T1000 (cell line): ENCODE measurements around the gene PTPRN2.
A peak's percentile ranks its signal among the peaks of the same experiment; 100 is the strongest.

Source experiments
- DNase-seq: peaks from one replicate; lab custom pipeline; 2025; ENCODE audit warnings: mixed read lengths; lab: John Stamatoyannopoulos, UW

The PTPRN2 gene

GRCh38 chr7:158602905-158603772, 15.5 kb upstream of the PTPRN2 start:
- no peak for DNase-seq

DNA sequence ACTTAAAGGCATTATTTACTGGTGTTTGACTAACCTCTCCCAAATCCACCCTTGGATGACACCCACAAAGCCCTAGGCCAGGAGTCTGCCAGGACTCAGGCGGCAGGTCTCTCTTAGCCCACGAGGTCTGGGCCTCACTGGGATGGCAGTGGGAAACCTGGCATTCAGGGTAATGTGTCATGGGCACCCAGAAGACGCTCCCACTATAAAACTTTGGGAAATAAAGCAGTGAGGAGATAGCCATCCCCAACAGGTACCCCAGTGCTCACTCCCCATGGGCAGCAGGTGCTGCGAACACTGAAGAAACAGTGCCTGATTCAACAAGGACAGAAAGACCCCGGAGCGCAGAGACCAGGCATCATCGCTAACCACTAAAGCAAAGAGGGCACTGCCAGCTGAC, 14.4 kb upstream of the PTPRN2 start:
- no peak for DNase-seq

DNA sequence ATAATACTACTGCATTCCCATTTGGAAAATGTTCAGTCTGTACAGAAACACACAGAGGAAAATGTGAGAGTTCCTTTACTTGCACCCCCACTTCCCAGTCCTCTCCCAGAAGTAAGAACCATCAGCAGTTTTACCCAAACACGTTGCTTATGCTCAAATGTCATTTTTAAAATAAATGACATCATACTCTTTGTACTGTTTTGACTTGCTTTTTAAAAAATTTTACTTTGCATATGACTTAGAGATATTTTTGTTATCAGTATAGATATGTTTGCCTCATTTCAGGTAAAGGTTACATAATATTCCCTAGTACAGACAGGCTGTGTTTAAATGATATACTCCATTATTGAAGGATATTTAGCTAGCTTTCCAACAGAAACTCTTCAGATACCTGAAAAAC, 13.5 kb upstream of the PTPRN2 start:
- DNase-seq, result no peak

DNA sequence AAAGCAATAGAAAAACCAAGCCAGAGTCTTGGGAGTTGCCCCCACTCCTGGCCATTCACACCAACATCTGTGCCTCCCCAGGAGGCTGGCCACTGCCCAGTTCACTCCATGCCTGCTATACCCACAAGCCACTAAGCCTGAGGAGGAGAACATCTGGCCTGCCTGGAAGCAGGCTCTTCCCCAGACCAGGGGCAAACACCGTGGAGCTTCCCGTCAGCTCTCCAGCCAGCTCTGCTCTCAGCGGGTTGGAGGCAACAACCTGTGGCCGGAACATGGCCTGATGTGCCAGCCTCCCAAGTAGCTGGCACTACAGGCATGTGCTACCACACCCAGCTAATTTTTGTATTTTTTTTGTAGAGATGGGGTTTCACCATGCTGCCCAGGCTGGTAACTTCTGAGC, 9.1 kb upstream of the PTPRN2 start:
- DNase-seq, result no peak

- DNase-seq, result no peak
Observed at GRCh38 chr7:158596309-158596708, 8.7 kb upstream of the PTPRN2 start.

DNA sequence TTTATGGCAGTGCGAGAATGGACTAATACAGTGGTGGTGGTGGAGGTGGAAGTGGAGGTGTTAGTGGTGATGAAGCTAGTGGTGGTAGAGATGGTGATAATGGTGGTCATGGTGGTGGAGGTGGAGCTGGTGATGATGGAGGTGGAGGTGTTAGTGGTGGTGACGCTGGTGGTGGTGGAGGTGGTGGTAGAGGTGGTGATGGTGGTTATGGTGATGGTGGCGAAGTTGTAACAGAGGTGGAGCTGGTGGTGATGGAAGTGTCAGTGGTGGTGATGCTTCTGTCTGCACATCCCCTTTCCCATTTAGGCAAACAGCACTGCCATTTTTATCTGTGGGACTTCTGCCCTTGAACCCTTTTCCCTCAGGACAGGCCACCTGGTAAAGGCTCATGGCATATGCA, 7.4 kb upstream of the PTPRN2 start:
- DNase-seq, result no peak

GRCh38 chr7:158592541-158592940, 4.9 kb upstream of the PTPRN2 start:
- DNase-seq, result no peak

DNA sequence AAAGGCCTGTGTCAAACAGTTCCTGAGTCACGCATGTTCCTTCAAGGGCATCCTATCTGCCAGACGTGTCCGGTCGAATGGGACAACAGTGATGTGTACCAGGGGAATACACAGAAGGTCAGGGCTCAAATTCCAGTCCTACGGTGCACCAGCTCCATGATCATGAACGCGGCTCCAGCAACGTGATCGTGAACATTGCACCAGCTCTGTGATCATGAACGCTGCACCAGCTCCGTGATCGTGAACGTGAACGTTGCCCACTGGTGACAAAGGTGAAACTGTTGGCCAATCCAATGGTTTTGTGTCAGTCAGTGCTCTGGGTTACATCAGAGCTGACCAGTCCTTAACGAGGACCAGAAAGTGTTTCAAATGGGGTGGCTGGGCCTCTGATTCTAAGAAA, 4.3 kb upstream of the PTPRN2 start:
- DNase-seq, result no peak

DNA sequence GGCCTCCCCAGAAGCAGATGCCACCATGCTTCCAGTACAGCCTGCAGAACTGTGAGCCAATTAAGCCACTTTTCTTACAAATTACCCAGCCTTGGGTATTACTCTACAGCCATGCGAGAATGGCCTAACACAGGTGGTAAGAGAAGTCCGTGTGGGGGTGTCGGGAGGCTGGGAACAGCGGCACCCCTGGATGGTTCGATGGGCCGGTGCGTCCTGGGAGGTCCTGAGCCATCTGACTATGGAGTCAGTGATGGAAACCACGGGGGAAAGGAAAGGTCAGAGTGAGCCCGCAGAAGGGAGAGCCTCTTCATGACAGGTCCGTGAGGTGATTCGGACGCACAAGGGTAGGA, 2.5 kb upstream of the PTPRN2 start:
- no peak for DNase-seq

GRCh38 chr7:158589653-158590052, 2.0 kb upstream of the PTPRN2 start:
- DNase-seq, result no peak

- peak; percentile 2 for DNase-seq
Observed at GRCh38 chr7:158588878-158589442, 1.3 kb upstream of the PTPRN2 start.

DNA sequence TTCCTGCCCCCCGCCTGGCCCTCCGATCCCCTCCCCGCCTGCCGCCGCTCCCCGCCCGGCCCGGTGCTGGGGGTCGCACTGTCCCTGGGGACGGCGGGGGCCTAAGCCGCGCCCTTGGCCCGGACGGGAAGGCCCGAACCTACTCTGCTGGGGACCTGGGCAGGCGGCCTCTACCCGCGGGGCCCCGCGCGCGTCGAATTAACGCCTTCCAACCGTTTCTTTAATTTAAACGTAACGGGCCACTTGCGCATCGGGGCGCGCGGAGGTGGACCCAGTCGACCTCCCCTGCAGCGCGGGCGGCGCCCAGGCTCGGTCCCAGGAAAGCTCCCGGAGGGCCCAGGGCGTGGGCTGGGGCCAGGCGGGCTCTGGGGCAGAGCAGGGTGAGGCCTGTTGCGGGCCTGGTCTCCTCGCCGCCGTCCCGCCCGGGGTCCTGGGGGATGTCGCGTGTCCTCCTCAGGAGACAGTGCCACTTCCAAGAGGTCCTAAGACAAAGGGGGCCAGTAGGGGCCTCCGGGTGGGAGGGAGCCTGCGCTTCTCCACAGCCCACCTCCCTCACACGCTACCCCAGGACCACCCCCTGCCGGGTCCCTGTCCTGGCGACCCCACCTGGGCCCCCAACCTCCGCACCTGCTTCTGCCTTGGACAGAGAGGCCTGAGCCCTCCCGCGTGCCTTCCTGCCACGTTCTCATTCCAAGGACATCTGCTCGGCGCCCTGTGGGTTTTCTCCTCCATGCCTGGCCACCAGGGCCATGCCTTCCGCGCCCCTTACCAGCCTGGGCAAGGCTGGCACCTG, 658 bp upstream of the PTPRN2 start:
- DNase-seq, result no peak

DNA sequence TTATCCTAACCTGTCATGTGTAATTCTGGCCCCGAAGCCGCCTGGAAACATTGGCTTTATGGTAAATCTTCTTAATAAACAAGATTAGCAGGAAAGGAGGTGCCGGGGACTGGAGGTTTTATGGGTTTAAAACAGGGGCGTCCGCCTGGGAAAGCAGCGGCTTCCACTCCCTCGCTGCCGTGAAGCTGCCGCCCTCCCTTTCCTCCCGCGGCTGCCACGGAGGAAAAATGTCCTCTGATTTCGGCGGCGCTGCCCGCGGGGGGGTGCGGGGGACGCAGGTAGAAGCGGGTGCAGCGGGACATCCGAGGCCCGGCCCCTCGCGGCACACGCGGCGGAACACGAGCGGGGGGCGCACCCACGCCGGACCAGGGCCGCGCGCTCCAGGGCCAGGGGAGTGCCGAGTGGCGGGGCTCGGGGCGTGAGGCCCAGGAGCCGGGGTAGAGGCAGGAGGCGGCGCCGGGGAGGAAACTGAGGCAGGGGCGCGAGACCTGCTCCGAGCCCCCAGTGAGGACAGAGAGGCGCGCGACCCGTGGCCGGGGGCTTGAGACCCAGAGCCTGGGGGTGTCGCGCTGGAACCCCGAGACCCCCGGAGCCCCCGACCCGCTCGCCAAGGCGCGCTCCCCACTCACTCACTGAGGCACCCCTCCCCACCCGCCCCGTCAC, 993 bp downstream of the PTPRN2 start:
- no peak for DNase-seq

GRCh38 chr7:158585721-158586498, 1.7 kb downstream of the PTPRN2 start:
- no peak for DNase-seq

GRCh38 chr7:158584407-158584806, 3.2 kb downstream of the PTPRN2 start:
- DNase-seq, result no peak

DNA sequence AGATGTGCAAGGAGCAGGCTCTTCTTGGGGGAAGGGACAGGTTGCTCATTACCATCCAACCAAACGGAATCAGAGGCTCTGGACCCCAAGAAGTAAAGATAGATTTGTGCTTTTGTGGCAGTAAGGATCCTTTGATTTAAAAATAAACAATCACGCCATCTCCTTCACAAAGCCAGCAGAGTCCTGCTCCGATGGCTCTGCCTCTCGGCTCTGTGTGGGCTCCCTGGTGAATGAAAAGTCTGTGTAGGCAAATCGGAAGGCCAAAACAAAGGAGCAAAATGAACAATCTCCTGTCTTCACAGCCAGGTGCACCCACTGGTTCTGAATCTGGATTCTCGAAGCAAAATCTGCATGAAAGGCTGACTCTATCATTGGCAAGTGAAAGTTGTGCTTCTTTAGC, 3.8 kb downstream of the PTPRN2 start:
- no peak for DNase-seq

DNA sequence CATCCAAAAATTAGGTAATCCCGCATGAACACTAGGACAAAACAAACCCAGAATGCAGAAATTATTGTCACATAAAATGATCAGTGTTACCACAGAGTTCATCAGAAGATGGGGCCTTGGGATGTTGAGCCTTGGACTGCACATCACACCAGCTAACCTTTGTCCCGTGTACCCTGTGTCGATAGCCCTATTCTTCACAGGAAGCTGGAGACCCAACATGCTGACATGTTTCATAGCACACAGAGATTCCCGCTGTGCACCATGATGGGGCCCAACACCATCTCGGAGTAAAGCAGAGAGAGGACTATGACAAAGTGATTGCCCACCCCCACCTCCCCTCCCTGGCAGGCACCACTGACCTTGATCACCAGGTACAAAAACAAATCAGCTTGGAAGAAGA, 4.5 kb downstream of the PTPRN2 start:
- no peak for DNase-seq

DNA sequence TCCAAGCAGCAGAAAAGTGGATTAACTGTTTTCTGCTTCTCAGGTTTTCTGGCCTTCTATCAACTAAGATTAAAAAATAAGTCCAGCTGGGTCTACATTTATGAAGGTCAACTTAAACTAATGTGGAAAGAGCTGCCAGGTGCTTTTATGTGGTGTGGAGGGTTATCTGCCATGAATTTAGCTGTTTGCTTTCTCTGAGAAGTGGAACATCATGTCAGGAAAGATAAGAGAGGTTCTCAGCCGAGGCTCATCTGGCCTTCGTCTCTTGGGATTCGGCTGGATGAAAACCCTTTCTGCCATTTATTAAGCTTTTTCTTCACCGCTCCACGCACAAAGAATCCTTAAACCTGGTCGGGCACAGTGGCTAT, 5.5 kb downstream of the PTPRN2 start:
- DNase-seq, result no peak

DNA sequence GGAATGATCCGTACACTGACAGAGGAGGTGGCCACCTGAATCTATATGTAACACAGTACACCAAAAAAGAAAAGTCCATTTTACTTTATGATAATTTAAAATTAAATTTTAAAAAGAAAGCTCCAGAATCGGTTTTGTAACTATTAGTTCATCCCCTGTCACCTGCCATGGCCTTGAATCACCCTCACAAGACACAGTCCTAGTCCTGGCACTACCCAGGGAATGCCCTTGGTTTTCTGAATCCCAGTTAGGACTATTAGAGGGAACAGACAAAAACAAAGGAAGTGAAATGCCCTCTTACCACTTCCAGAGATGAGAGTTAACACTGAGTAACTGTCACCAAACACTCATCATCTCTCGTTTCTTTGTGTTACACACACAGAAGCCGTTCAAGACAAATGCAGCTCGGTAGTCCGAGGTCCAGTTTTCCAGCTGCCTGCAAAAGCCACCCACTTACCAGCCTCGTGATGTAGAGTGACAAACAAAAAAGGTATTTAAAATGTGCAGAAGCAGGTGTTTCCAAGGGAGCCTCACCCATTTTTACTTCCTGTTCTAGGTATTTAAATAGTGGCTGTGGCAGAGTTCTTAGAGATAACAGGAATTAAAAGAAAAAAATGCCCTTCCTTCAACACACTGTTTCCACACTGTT, 6.1 kb downstream of the PTPRN2 start:
- no peak for DNase-seq

DNA sequence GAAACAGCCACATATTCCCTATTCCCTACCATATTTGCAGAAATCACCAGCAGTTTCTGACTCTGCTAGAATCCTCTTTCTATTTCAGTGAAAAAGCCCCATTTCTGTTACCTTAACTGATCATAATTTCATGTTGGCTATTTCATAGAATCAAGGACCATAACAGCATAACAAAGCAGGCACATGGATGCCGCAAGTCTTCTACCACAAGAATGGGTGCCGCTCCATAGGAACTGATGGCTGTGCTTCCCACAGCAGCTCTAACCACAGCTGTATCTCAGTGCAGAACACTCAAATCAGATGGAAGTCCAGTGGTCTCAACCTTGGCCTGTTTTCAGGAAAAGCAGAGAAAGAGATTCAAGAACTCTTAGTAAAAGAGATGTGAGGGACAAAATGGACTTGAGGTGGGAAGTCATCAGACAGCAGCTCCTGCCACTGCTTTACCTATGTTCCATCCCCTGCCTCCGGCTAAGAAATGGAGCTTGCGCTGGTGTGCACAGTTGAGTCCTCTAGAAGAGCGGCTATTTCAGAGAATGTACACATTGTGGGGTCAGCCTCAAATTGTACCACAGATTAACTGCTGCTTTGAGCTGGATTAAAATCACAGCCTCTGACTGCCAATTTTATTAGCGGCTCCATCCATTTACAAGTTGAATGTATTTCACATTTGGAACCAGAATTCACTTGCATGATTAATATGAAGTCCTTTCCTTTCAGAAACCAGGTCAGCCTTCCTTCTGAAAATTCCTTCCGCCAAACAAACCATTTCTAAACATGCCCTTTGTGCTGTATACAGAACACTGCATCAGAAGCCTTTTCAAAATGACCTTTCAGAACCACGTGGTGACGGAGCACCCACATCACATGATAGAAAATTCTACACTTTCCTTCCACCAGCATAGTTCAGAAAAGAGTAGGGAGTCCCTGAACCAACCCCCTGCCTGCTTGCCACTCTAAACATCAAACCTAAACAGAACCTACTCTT, 7.7 kb downstream of the PTPRN2 start:
- no peak for DNase-seq
